ENCODE data around the gene CDC25A.

Gene CDC25A

DNA sequence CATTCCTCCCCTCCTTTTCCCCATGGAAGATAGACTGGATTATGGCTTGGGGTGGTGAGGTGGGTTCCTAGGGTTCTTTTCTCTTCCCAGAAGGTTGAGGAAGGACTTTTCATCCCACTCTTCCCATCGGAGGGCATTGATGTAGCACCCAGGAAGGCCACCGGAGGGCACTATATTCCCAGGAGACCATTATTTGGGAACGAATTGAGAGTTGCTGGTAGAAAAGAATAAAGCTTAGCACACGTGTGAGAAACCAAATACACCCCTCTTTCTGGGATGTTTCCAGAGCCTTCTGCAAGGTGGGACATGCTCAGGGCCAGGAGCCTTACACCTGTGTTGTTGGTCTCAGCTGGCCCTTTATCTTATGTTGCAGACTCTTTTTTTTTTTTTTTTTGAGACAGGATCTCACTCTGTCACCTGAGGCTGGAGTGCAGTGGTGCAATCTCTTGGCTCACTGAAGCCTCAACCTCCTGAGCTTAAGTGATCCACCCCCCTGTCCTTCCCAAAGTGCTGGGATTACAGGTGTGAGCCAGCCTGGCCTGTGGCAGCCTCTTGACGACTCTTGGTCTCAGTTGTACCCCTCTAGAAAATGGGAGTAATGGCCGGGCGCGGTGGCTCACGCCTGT, 6.3 kb upstream of the CDC25A start:
- DNase-seq, result peak; percentile 9

DNA sequence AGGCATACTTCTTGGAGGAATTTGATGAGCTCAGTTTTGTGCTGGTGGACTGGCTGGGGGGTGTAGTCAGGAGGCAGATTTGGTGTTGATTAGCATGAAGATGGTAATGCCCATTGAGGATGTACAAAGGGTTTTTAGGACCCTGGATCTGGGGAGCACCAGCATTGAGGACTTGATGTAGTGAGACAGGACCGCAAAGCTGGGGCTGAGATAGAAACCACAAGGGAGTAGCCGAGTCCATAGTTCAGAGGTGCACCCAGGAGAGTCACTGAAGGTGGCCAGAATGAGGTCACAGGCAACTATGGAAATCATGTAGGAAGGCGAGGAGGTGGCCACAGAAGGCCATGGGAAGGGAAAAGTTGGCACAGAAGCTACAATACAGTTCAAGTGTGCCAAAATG, 2.7 kb upstream of the CDC25A start:
- DNase-seq, result no peak

DNA sequence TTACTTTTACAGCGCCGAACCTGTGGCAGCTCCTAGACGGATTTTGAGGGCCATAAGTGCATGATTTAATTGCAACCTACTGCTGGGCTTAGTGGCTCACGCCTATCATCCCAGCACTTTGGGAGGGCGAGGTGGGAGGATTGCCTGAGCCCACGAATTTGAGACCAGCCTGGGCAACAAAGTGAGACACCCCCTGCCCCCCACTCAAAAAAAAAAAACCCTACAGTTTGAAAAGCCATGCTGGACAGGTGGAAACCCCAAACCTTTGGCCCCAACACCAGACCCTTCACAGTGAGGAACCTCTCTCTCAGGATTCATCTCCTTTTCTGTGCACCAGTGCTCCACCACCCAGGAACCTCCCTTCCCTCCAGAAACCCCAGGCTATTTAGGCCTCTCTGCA, 1.1 kb upstream of the CDC25A start:
- no peak for DNase-seq

GRCh38 chr3:48187579-48188265, 495 bp downstream of the CDC25A start:
- DNase-seq, result no peak

- DNase-seq, result no peak
Observed at GRCh38 chr3:48187301-48187578, 977 bp downstream of the CDC25A start.

DNA sequence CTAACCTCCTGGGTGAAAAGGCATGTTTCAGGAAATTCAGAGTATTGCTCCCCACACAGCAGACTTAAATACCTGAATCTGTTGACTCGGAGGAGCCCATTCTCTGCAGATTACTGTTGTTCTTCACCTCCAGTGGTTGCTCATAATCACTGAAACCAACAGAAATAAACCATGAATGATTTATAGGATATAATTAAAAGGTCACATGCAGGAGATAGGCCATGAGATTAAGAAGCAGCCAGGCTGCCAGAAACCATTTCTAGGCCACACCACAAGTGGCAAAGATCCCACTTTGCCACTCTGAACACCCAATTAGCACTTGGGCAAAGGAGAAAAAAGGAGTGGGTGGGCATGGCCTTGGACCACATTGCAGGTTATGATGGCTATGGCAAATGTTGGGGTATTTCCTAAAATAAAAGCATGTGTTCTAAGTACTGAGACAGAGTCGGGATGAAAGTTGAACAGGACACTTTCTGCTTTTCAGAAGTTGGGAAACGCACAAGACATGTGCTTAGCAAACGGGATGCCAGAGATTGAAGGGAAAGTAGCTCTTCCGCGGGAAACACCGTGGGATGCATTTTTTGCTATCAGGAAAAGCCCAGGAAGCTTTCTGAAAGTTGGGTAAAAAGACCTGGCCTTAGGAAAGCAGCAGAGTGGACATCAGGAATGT, 1.5 kb downstream of the CDC25A start:
- no peak for DNase-seq

DNA sequence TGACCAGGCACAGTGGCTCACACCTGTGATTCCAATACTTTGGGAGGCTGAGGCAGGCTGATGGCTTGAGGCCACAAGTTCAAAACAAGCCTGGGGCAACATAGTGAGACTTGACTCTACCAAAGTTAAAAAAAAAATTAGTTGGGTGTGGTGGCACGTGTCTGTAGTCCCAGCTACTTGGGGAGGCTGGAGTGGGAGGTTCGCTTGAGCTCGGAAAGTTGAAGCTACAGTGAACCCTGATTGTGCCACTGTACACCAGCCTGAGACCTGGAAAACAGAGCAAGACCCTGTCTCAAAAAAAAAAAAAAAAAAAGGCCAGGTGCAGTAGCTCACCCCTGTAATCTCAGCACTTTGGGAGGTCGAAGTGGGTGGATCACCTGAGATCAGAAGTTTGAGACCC, 3.1 kb downstream of the CDC25A start:
- DNase-seq, result no peak

DNA sequence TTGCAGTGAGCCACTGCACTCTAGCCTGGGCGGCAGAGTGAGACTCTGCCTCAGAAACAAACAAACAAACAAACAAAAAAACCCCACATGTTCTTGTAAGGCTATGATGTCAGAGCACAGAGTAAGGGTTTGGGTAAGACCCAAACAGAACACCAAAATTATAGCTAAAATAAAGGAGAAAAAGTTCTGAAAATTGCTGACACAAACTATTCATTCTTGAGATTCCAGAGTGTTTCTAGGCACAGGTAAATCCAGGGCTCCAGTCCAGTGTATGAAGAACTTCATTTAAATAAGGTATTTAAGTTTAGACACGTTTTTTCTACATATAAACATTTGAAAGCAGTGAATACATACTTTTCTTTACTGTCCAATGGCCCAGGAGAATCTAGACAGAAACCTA, 3.9 kb downstream of the CDC25A start:
- no peak for DNase-seq

GRCh38 chr3:48180531-48181253, 7.5 kb downstream of the CDC25A start:
- DNase-seq, result no peak

DNA sequence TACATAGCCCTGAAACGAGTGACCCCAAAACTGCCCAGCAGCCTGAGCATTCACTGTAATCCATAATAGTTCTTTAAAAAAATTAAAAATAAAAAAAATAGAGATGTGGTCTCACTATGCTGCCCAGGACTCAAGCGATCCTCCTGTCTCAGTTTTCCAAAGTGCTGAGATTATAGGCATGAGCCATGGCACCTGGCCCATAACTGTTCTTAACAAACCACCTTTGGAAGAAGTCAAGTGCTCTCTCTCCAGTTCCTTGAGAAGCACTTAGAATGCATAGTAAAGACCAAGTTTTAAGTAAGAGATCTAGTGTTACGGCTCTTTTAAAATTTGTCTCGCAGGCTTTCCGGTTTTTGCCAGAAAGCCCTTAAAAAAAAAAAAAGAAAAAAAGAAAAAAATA, 8.2 kb downstream of the CDC25A start:
- DNase-seq, result no peak

- no peak for DNase-seq
Observed at GRCh38 chr3:48178072-48178471, 10.1 kb downstream of the CDC25A start.

DNA sequence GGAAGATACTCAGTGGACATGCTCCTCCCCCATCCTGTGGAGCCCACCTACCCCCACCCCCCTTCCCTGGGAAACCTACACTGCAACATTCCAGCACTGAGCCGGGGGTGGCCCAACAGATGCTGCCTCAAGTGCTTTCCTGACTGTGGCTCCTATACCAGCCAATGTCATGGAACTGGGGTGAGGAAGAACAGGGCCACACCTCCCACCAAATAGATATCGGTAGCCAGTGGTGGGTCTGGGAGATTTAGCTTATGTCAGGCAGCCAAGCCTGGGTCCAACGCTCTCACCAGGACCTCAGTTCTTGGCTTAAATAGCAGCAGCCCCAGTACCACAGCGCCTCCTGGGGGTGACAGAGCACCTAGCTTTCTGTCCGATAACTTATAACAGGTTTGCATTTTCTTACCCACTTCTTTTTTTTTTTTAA, 30.3 kb downstream of the CDC25A start:
- DNase-seq, result no peak

DNA sequence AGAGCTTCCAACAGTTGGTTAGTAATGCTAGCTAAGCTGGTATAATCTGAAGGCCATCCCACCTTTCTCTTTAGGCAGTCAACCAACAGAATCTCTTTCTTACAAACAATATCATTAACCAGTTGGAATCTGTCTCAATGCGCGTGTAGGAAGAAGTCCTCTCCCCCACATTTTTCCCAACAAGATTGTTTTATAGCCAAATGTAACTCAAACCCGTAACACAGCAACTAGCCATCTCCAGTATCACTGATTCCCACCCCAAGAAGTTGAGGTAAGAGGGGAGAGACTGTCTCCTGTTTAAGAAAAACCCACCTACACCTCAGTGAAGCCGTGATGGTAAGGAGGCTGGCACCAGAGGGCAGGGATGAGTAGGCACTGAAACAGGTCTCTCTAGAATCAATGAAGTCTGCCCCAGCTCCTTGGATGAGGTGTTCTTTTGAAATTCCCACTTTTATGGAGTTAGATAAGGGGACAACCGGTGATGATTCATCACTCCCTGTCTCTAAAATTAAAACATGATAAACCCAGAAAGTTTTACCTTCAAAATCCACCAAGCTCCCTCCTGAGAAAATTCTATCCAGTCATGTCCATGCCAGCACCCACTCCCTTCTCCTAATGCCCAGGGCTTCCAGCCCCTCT, 30.9 kb downstream of the CDC25A start:
- no peak for DNase-seq

GRCh38 chr3:48156163-48156562, 32.1 kb downstream of the CDC25A start:
- no peak for DNase-seq

DNA sequence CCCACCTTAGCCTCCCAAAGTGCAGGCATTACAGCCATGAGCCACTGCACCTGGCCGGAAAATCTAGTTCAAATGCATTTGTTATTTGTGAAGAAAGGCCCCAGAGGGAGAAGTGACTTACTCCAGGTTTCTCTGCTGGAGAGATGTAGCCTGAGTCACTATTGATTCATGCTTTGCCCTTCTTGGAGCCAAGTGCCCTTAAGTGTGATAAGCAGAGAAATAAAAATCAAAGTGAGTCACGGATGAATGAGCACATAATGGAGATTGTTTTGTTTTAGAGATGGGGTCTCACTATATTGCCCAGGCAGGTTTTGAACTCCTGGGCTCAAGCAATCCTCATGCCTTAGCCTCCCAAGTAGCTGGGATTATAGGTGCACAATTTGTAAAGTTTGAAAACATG, 33.1 kb downstream of the CDC25A start:
- no peak for DNase-seq

DNA sequence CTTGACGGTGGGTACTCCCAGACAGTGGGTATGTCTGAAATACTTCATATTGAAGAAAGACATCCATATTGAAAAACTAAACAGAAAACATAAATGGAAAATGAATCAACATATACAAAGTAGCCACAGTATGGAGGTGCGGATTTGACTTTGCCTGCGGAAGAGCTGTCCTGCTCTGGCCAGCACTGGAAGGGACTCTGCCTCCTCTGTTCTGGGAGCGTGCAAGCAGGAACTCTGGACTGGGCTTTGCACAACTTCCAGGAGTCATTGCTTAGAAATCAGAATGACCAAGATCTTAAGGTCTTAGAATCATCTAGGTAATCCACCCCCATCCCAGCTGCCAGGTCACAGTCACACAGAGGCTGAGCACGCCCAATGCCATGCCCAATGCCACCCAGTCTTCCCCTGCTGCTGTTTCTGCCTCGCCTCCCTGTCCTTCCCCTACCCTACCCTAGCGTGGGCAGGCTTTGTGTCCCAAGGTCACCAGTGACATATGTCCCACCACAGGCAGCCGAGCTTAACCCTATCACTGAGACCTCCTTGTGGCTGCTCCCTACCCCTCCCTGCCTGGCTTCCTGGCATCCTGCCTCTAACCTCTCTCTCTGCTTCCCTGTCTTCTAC, 36.3 kb downstream of the CDC25A start:
- DNase-seq, result no peak

DNA sequence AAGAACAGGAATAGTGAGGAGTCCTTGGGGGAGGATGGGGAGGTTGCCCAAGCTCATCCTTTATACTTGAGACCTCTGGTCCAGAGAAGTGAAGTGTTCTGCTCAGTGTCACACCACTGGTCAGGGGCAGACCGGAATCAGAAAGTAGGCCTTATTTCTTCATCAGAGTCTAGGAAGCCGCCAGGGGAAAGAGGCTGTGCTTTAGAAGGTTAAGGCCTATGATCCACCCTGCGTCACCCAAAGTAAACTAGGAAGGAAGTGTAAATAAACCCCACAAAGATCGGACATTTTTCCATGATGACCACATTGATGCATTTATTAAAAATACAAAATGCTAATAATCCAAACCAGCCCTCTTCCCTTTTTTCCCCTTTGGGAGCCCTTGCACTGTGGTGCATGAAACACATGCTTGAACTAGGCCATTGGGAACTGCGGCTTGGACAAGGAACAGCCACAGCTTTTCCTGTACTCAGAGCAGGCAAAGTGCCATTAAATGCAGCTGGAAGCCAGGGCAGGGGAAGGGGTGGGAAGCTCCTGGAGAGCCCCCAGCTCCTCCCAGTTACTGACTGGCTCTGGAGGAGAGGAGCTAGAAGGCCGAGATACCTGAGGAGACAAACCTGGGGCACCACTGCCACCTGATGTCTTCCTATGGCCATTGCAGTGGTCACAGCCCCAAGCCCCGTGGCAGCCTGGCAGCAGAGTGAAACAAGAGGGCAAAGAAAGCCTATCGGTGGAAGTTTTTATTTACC, 37.0 kb downstream of the CDC25A start:
- DNase-seq, result no peak

DNA sequence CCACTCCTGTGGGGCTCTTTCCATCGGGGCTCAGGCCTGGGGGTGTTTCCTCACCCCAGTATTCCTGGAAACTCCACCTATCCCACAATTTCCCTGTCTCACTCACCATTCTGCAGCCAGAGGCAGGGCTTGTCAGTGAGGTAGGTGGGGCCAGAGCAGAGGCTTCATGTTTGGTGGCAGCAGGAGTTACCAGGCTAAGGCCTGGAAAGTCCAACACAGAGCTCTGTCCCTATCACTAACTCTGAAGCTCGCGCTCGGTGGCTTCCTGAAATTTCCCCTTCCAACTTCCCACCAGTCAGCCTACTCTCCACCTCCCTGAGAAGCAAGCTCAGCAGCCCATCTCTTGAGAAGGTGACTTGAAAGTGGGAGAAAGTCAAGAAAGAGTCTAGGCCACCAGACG, 44.2 kb downstream of the CDC25A start:
- no peak for DNase-seq

- DNase-seq, result no peak
Observed at GRCh38 chr3:48143567-48143966, 44.6 kb downstream of the CDC25A start.

- DNase-seq, result no peak
Observed at GRCh38 chr3:48142316-48142870, 45.8 kb downstream of the CDC25A start.

GRCh38 chr3:48141604-48142137, 46.5 kb downstream of the CDC25A start:
- no peak for DNase-seq

Data from KG1 (cell line).